HG02970 (cell line): Measurements from ENCODE around the gene NHERF2.
"Not testable (repeated sequence)": the region's sequence is repeated elsewhere in the genome, so short reads cannot be mapped to it uniquely, and the experiment has no call there.

Experiments used
- ATAC-seq: cut with Tn5 transposase; IDR thresholded peaks from one replicate; pipeline ENCODE4 v1.9.1; 2021; ENCODE audit warnings: mild to moderate bottlenecking, moderate library complexity, moderate number of reproducible peaks; ENCODE audit not compliant: unreplicated experiment, low FRiP score

The NHERF2 gene

DNA sequence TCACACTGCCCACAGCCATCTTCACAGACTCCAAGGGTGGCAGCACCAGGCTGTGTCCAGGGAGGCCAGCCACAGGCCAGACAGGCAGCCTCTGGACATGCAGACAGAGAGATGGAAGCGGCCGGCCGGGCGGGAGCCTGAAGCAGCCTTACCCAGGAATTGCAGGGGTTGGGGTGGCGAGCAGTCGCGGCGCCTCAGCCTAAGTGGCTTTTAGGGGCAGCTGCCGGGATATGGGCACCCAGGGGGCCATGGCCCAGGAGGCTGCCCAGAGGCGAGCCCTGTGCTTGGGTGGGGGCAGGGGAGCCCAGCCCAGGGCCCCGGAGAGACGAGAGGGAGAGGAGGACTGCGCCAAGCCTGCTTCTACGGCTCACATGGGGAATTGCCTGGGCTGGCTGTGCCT is 1.5 kb upstream of the NHERF2 start:
- ATAC-seq = no peak

GRCh38 chr16:2025878-2026460 is 733 bp upstream of the NHERF2 start:
- ATAC-seq = no peak

GRCh38 chr16:2027024-2028010 is 615 bp downstream of the NHERF2 start:
- no peak for ATAC-seq

DNA sequence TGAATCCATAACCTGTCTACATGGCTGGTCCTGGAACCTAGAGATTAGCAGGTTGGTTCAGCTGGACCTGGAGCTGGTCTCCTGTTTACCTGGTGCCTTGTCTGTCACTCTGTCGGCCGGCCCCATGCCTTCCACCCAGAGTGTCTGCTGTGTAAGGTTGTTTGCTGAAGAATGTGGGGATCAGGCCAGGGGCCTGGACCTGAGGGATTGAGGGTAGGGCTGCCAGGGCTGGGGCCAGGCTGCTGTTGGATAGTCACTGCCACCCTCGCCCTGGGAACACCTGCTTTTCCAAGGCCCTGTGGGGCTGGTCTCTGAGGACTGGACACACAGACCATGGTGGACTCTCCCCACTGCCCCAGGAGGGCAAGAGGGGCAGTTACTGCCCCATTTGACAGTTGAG is 1.4 kb downstream of the NHERF2 start:
- ATAC-seq = no peak

- no peak for ATAC-seq
Measured at GRCh38 chr16:2028620-2029220, 2.0 kb downstream of the NHERF2 start.

DNA sequence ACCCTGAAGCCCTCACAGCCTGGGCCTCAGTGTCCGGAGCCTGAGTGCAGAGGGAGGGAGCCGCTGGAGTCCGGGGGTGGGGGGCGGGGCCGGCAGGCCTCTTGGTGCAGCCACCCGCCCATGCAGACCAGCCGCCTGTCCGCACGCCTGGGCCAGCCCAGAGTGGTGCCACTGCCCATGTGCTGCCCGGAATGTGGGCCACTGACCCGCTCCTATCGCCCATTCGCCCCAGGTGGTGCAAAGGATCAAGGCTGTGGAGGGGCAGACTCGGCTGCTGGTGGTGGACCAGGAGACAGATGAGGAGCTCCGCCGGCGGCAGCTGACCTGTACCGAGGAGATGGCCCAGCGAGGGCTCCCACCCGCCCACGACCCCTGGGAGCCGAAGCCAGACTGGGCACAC is 2.6 kb downstream of the NHERF2 start:
- ATAC-seq = no peak

DNA sequence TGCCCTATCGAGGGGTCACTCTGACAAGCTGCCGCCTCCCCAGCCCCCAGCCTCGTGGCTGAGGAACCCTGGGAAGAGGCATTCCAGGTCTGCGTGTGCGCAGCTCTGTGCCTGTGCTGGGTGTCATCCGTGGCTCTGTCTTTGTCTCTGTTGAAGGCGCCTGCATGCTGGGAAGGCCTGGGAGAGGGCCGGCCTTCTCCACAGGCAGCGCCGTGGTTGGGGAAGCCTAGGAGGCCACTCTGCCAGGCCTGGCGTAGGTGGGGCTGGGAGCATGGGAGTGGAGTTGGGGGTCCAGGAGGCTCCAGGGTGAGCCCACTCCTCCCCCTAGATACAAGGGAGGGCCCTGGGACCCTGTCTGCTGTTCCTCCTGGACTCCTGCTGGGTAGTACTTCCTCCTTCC is 3.3 kb downstream of the NHERF2 start:
- no peak for ATAC-seq

DNA sequence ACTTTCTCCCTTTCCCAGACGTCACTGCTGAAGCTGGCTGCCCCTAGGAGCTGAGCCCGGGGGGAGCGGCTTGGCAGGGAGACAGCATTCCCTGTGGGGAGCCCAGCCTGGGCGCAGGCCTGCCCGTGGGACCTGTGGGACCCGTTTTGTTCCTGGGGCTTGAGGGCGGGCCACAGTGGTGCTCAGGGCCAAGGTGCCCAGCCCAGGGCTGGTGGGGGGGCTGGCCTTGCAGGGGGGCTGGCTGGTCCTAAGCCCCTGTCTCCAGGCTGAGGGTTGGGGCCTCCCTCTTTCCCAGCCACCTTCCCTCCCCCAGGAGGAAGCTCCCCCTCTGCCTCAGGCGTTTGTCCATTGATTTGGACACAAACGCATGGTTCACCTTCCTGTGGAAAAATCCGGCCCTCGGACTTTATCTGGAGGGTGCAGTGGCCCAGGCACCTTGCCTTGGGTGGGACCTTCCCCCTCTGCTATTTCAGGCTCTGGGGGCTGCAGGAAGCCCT is 4.4 kb downstream of the NHERF2 start:
- ATAC-seq = no peak

DNA sequence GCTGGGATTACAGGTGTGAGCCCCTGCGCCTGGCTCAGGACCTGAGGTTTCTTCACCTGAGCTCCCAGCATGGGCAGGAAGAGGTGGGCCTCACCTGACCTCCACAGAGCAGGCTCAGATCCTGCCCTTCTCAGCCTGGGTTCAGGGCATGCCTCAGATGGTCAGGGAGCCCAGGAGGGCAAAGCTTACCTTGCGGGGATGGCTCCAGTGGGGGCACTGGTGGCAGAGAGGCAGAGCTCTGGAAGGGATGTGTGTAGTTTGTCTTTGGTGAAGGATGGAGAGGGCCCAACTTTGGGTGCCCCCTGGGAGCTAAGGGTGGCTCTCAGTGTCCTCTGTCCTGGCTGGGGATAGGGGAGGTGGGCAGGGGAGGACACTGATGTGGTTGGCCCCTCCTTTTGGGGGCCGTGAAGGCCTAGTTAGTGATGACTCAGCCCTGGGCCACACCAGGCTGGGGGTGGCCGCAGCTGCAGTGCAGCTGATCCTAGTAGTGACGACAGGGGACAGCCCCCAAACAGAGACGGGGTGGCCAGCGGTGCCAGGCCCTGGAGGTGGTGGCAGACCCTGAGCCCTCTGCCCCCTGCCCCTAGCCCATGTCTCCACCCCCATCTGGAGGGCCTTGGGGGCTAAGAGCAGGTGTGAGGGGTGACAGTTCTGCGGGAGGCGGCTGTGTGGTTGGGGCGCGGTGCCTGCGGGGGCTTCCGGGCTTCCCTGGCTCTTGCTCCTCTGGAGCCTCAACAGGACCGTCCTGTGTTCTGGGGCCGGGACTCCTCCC is 5.8 kb downstream of the NHERF2 start:
- no peak for ATAC-seq

DNA sequence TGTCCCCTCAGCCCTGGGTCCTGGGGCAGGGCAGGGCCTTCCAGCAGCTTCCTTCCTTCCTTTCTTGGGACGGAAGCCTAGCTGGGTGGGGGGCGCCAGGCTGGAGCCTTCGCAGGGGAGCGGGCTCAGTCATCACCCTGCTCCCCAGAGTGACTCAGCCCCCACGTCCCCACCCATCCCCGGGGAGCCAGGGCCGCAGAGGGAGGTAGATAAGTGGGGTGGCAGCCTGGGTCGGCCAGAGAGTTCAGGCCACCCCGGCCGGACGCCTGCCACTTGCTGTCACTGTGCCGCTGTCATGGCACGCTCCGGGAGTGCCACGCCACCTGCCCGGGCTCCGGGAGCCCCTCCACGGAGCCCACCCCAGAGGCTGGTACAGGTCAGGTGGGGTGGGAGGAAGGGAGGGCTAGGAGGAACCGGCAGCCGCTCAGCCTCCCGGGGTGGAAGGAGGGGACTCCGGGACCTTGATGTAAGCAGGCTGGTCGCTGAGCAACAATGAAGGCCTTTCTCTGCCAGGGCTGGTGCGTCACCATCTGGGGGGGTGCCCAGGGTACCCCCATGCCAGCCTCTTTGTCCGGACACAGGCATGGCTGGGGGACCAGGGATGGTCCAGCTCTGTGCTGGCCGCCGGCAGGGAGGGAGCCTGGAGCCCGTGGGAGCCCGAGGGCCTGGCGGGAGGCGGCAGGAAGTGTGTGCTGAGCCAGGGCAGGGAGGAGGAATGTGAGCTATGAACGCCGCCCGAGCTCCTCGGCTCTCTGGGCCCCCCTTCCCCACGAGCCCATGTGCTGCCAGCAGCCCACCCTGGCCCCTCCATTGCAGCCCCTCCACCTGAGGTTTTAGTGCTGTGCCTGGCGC is 6.6 kb downstream of the NHERF2 start:
- no peak for ATAC-seq

- ATAC-seq = not testable (repeated sequence)
Measured at GRCh38 chr16:2033909-2034695, 7.4 kb downstream of the NHERF2 start.

DNA sequence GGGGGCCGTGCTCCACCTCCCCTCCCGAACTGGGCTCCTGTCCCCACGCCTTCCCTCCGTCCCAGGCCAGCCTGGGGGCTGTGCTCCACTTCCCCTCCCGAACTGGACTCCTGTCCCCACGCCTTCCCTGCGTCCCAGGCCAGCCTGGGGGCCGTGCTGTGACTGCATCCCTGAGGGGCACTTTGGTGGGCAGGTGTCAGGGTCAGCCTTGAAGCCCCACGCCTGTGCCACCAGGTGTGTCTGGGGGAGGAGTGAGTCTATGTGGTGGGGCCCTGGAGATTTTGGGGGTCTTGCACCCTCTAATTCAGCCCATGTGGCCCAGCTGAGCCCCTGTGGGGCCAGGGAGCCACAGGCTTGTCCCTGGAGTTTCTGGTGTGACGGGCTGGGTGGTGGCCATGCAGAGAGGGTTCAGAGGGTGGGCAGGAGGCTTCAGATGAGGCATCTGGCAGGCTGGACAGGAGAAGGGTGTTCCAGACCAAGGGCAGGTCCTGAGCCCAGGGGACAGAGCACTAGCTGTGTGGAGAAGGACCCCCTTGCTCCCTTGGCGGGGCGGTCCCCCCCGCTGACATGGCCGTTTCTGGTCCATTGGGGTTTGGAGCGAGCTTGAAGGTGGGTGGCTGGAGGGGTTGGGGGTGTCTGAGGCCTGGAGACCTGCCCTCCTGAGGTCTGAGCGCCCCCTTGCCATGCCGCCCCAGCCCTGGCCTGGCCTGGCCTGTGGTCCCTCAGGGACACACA is 8.2 kb downstream of the NHERF2 start:
- ATAC-seq = no peak

GRCh38 chr16:2035431-2036199 is 8.9 kb downstream of the NHERF2 start:
- ATAC-seq = no peak

DNA sequence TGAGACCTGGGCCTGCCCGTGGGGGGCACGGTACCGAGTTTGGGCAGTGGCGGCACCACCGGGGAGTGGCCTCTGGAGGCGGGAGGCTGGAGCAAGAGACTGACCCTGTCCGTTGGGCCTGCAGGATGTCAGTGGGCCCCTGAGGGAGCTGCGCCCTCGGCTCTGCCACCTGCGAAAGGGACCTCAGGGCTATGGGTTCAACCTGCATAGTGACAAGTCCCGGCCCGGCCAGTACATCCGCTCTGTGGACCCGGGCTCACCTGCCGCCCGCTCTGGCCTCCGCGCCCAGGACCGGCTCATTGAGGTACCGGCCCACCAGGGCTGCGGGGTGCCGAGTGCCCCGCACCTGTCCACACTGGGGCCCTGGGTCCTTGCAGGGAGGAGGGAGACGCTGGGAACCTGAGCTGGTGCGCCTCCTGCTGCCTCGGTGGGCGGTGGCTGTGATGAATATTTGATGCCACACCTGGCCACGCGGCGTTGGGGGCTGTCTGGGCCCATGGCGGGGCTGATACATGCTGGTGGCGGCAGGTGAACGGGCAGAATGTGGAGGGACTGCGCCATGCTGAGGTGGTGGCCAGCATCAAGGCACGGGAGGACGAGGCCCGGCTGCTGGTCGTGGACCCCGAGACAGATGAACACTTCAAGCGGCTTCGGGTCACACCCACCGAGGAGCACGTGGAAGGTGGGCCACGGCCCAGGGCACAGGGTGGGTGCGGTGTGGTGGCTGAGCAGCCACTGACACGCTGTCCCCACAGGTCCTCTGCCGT is 9.7 kb downstream of the NHERF2 start:
- ATAC-seq = no peak

DNA sequence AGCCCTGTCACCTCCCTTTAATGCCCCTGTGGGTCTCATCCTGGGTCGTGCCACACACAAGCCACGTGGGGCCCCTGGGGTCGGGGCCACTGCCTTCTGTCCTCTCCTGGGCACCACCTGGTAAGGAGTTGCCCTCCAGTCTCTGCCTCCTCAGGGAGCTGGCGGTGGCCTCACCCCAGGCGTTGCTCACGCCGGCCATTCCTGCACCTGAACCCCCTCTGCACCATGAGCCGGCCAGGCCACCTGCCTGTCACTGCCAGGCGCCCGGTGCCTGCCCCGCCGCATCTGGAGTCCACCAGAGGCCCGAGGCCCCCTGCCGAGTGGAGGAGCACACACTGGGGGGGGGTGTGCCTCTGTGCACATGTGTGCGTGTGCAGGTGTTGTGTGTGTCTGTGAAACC is 10.4 kb downstream of the NHERF2 start:
- ATAC-seq = no peak

- no peak for ATAC-seq
Measured at GRCh38 chr16:2037647-2038381, 11.1 kb downstream of the NHERF2 start.
